ENCODE data around the gene LDB2. TPM values are rescaled to one million over a fixed set of nuclear protein-coding genes. Genes with fewer than 3 reads are reported as not detected.

Gene LDB2
- total and polyA plus RNA-seq, 2 donors (not counting 3 experiments of a cell fraction or from before 2014, with no cell fraction given) = 127 to 223 TPM

- H3K9me1 ChIP-seq (replicated peaks; ENCODE audit: control insufficient read depth, extremely low read depth, insufficient read depth, low read length) = no peaks in the 10 kb centered on the region
- intact Hi-C loops (cut with micrococcal nuclease) (no loop called here), dilution Hi-C loops (cut with MboI; ENCODE audit: extremely low pct_ligation_motif_present, low sequenced_read_pairs) (no loop called here)
- H3K4me3 ChIP-seq (replicated peaks in 1 of 3; ENCODE audit: insufficient read depth in 1 of 3, low read depth in 1 of 3, low read length in 3 of 3) = no peak overlapping the region
- H3K4me1 ChIP-seq (ENCODE audit: control insufficient read depth, extremely low read depth, insufficient read depth, low read length) = peaks cover 5% of the 10 kb centered on the region
- H3K27ac ChIP-seq (ENCODE audit: insufficient read depth, low read depth, low read length) = no peak overlapping the region
- no peaks in the 10 kb centered on the region for H3K79me2 ChIP-seq (ENCODE audit: control insufficient read depth, insufficient read depth, low read length)
- TF ChIP-seq JUN (IDR thresholded peaks at IDR 0.05; ENCODE audit: borderline replicate concordance, insufficient read depth, insufficient read length, low read depth) = no peak
- TF ChIP-seq MYC (IDR thresholded peaks at IDR 0.05; ENCODE audit: low read depth, low read length) = no peak
- TF ChIP-seq, protein P1, sequence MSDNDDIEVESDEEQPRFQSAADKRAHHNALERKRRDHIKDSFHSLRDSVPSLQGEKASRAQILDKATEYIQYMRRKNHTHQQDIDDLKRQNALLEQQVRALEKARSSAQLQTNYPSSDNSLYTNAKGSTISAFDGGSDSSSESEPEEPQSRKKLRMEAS (IDR thresholded peaks at IDR 0.05; ENCODE audit: insufficient read depth, insufficient read length) = no peak
- no peak for TF ChIP-seq GATA2 (IDR thresholded peaks at IDR 0.05; ENCODE audit: insufficient read depth, insufficient read length, low read depth, low read length)
- no peak for TF ChIP-seq POLR2A (IDR thresholded peaks at IDR 0.05; ENCODE audit: low read depth, low read length)
- no peak for TF ChIP-seq EZH2 (IDR thresholded peaks at IDR 0.05; ENCODE audit: borderline replicate concordance, low read depth, low read length, severe bottlenecking)
- no peak for TF ChIP-seq CTCF (IDR thresholded peaks at IDR 0.05; ENCODE audit: extremely low read depth in 1 of 2, insufficient read depth in 1 of 2, low read depth in 1 of 2, low read length in 2 of 2)
- TF ChIP-seq FOS (IDR thresholded peaks at IDR 0.05; ENCODE audit: borderline replicate concordance, insufficient read depth, low read length) = no peak
- TF ChIP-seq POLR2AphosphoS5 (IDR thresholded peaks at IDR 0.05; ENCODE audit: insufficient read depth, low read depth, low read length) = no peak
- BruUV-seq (replicated peaks) = no TSS peak
- FAIRE-seq (no peak), DNase-seq (ENCODE audit: low read depth, low spot score) (no peak)
- no peak overlapping the region for H3K9ac ChIP-seq (replicated peaks; ENCODE audit: extremely low read depth, insufficient read depth, low read length)
- H4K20me1 ChIP-seq (replicated peaks; ENCODE audit: control insufficient read depth, extremely low read depth, insufficient read depth, low read length) = no peaks in the 10 kb centered on the region
- H3K36me3 ChIP-seq (ENCODE audit: control insufficient read depth in 2 of 2, extremely low read depth in 1 of 2, insufficient read depth in 2 of 2, low read length in 2 of 2) = peaks cover 0 to 16% of the 10 kb centered on the region in 2 experiments
- ChIA-PET CTCF (no interaction called here), POLR2A (no interaction called here)
- H3K4me2 ChIP-seq (ENCODE audit: insufficient read depth, low read length) = no peak overlapping the region
- no peak overlapping the region for H2AFZ ChIP-seq (ENCODE audit: low read depth, low read length)
- no peaks in the 10 kb centered on the region for H3K9me3 ChIP-seq (replicated peaks; ENCODE audit: control insufficient read depth, insufficient read depth, low read length)
- no peaks in the 10 kb centered on the region for H3K27me3 ChIP-seq (ENCODE audit: control insufficient read depth in 2 of 2, insufficient read depth in 2 of 2, low read length in 2 of 2)
Measured at GRCh38 chr4:16588651-16589050, 309.8 kb downstream of the LDB2 start.
